HL-60 (cell line): ENCODE data around the gene PTPRU.

Experiments
- DNase-seq, 2 experiments: peaks; one replicate each; pipeline ENCODE4 v3.0.0-alpha.2; 2010 to 2020; ENCODE audit warnings: low read depth in 1 of 2, low spot score in 1 of 2
- H3K27ac ChIP-seq: fragments of 250-450 bp; sonication (Bioruptor Pico); replicated peaks from 2 replicates; pipeline ENCODE4 v1.5.1; 2020; ENCODE audit warnings: mild to moderate bottlenecking, moderate library complexity
- H3K27me3 ChIP-seq: fragments of 250-450 bp; sonication (Bioruptor Pico); 2 replicates; pipeline ENCODE4 v1.5.1; 2021; ENCODE audit warnings: mild to moderate bottlenecking, moderate library complexity; ENCODE audit not compliant: insufficient read depth, poor library complexity, severe bottlenecking
- H3K4me3 ChIP-seq: replicated peaks from 2 replicates; pipeline ENCODE4 v1.5.1; 2011; ENCODE audit warnings: mild to moderate bottlenecking, control low read depth, low read length; ENCODE audit not compliant: insufficient read depth
- CTCF ChIP-seq: IDR thresholded peaks from one replicate; pipeline ENCODE4 v1.5.1; 2011; ENCODE audit warnings: low read length, control low read depth, inconsistent platforms; ENCODE audit not compliant: insufficient read depth
- GABPA ChIP-seq: IDR thresholded peaks from 2 replicates; pipeline ENCODE4 v1.6.1; 2012; ENCODE audit warnings: low read depth
- POLR2AphosphoS5 ChIP-seq: IDR thresholded peaks from 2 replicates; pipeline ENCODE4 v1.6.1; 2012; ENCODE audit warnings: low read depth
- REST ChIP-seq: IDR thresholded peaks from 2 replicates; pipeline ENCODE4 v1.6.1; 2012; ENCODE audit warnings: low read depth; ENCODE audit not compliant: insufficient replicate concordance
- SPI1 ChIP-seq: IDR thresholded peaks from 2 replicates; pipeline ENCODE4 v1.6.1; 2012; ENCODE audit warnings: low read depth, mild to moderate bottlenecking, borderline replicate concordance

The PTPRU gene

GRCh38 chr1:29279406-29279805 lies 43.1 kb downstream of the PTPRU start:
- TF ChIP-seq CTCF (no peak), GABPA (no peak), REST (no peak), SPI1 (no peak), POLR2AphosphoS5 (no peak)
- H3K4me3 ChIP-seq: no peak overlapping the region
- H3K27ac ChIP-seq: no peak overlapping the region
- DNase-seq: no peak
- H3K27me3 ChIP-seq: no peaks in the 10 kb centered on the region

GRCh38 chr1:29279951-29280391 lies 43.6 kb downstream of the PTPRU start:
- DNase-seq: no peak
- TF ChIP-seq REST (no peak), CTCF (no peak), SPI1 (no peak), POLR2AphosphoS5 (no peak), GABPA (no peak)
- no peak overlapping the region for H3K4me3 ChIP-seq
- no peak overlapping the region for H3K27ac ChIP-seq
- H3K27me3 ChIP-seq: no peaks in the 10 kb centered on the region

DNA sequence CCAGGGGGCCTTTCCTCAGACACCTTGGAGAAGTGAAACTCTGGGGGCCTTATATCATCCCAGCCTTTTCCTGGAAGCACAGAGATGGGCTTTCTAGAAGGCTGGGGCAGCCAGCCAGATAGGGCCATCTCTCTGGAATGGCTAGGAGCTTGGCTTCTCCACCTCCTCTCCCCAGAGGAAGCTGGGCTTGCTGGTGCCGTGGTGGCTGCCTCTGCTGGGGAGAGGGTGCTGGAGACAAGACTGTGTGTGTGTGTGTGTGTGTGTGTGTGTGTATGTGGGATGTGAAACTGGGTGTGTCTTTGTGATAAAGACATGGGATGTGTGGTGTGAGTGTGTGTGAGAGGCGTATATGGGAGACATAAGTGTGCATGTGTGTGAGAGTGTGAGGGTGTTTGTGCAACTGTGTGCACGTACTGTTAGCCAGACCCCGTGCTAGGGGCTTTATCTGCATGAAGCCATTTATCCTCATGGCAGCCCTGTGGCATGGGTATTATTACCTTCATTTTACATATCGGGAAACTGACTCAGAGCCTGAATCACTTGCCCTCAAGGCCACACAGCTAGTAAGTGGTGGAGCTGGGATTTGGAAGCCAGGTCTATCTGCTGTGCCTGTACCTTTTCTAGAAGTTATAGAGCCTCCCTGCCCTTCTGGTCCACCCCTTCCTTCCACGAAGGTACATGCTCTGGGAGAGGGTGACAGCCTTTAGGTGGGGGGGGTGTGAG lies 44.2 kb downstream of the PTPRU start:
- Histone ChIP-seq H3K27ac (no peak overlapping the region), H3K4me3 (no peak overlapping the region), H3K27me3 (no peaks in the 10 kb centered on the region)
- DNase-seq: no peak
- TF ChIP-seq CTCF: no peak
- no peak for TF ChIP-seq POLR2AphosphoS5
- no peak for TF ChIP-seq SPI1
- no peak for TF ChIP-seq REST
- no peak for TF ChIP-seq GABPA
